IMR-90 (cell line): ENCODE data around the gene GIT1.

Experiments
- POLR2A ChIP-seq: IDR thresholded peaks from 2 replicates; pipeline ENCODE4 v1.6.1; 2012; ENCODE audit warnings: mild to moderate bottlenecking, low read depth, low read length
- TF ChIP-seq, protein P1 (sequence below): conservative IDR thresholded peaks from 2 replicates; pipeline ENCODE4 v1.5.1; 2012; ENCODE audit warnings: mild to moderate bottlenecking, low read depth, low read length, improper control_type of control experiment

DNA sequence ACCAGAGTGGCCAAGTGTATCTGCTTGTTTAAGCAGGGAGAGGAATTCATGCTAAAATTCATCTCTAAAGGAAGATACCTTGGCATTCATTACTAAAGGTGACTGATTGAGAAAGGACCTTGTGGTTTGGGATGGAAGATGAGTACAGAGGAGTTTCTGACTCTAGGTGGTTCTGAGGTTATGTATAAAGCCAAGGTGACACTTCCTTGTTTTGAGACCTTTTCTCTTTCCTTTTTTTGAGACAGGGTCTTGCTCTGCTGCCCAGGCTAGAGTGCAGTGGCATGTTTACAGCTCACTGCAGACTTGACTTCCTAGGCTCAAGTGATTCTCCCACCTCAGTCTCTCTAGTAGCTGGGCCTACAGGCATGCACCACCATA lies 31.7 kb downstream of the GIT1 start:
- TF ChIP-seq, protein P1, sequence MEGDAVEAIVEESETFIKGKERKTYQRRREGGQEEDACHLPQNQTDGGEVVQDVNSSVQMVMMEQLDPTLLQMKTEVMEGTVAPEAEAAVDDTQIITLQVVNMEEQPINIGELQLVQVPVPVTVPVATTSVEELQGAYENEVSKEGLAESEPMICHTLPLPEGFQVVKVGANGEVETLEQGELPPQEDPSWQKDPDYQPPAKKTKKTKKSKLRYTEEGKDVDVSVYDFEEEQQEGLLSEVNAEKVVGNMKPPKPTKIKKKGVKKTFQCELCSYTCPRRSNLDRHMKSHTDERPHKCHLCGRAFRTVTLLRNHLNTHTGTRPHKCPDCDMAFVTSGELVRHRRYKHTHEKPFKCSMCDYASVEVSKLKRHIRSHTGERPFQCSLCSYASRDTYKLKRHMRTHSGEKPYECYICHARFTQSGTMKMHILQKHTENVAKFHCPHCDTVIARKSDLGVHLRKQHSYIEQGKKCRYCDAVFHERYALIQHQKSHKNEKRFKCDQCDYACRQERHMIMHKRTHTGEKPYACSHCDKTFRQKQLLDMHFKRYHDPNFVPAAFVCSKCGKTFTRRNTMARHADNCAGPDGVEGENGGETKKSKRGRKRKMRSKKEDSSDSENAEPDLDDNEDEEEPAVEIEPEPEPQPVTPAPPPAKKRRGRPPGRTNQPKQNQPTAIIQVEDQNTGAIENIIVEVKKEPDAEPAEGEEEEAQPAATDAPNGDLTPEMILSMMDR, result no peak
- no peak for TF ChIP-seq POLR2A
